ENCODE measurements around the gene DTX4.

GRCh38 chr11:59141191-59141590, 30.7 kb upstream of the DTX4 start:
- no peak for TF ChIP-seq EZH2 (IDR thresholded peaks at IDR 0.05; ENCODE audit: borderline replicate concordance, low read depth, low read length, severe bottlenecking)
- TF ChIP-seq CTCF (IDR thresholded peaks at IDR 0.05; ENCODE audit: borderline replicate concordance, extremely low read depth, low read length, poor library complexity, severe bottlenecking), result no peak
